Mammary epithelial cell (primary cell): Measurements from ENCODE around the gene TBC1D8.

Source experiments
- EZH2 ChIP-seq: IDR thresholded peaks from 2 replicates; pipeline ENCODE4 v1.6.1; 2012; ENCODE audit warnings: low read length, inconsistent platforms, borderline replicate concordance
- TF ChIP-seq, protein P1 (sequence below), 2 donors: IDR thresholded peaks in 1 of 2; conservative IDR thresholded peaks in 1 of 2; 2 replicates each; pipeline ENCODE4 v1.5.1; 2011 to 2012; ENCODE audit warnings: inconsistent platforms in 2 of 2, low read length in 2 of 2, mild to moderate bottlenecking in 2 of 2, control low read depth in 1 of 2, low read depth in 1 of 2; ENCODE audit not compliant: insufficient read depth in 1 of 2; ENCODE audit errors: extremely low read depth in 1 of 2

GRCh38 chr2:101164021-101164420 lies 12.8 kb upstream of the TBC1D8 start:
- TF ChIP-seq, protein P1, sequence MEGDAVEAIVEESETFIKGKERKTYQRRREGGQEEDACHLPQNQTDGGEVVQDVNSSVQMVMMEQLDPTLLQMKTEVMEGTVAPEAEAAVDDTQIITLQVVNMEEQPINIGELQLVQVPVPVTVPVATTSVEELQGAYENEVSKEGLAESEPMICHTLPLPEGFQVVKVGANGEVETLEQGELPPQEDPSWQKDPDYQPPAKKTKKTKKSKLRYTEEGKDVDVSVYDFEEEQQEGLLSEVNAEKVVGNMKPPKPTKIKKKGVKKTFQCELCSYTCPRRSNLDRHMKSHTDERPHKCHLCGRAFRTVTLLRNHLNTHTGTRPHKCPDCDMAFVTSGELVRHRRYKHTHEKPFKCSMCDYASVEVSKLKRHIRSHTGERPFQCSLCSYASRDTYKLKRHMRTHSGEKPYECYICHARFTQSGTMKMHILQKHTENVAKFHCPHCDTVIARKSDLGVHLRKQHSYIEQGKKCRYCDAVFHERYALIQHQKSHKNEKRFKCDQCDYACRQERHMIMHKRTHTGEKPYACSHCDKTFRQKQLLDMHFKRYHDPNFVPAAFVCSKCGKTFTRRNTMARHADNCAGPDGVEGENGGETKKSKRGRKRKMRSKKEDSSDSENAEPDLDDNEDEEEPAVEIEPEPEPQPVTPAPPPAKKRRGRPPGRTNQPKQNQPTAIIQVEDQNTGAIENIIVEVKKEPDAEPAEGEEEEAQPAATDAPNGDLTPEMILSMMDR (conservative IDR thresholded peaks at IDR 0.05 in 1 of 2, IDR thresholded peaks at IDR 0.05 in 1 of 2; ENCODE audit: extremely low read depth in 1 of 2, insufficient read depth in 1 of 2, low read depth in 1 of 2, low read length in 2 of 2) = no peak
- no peak for TF ChIP-seq EZH2
